ENCODE data around the gene NAB2.

GRCh38 chr12:57055824-57056223 lies 33.1 kb upstream of the NAB2 start:
- TF ChIP-seq ARNTL (CRISPR knock-in tag; IDR thresholded peaks at IDR 0.05; ENCODE audit: borderline replicate concordance, low read depth) (no peak), ZNF8 (CRISPR knock-in tag; IDR thresholded peaks at IDR 0.05) (no peak)

Measured in SK-N-SH treated with all-trans-retinoic acid at 6 μM for 48 hours (cell line).